ENCODE results near the gene ADAMTSL5. TPM values are rescaled to one million over a fixed set of nuclear protein-coding genes. Genes with fewer than 3 reads are reported as not detected.

Gene ADAMTSL5
- total RNA-seq, 1 experiment from 2014 or later: 9.6 TPM

DNA sequence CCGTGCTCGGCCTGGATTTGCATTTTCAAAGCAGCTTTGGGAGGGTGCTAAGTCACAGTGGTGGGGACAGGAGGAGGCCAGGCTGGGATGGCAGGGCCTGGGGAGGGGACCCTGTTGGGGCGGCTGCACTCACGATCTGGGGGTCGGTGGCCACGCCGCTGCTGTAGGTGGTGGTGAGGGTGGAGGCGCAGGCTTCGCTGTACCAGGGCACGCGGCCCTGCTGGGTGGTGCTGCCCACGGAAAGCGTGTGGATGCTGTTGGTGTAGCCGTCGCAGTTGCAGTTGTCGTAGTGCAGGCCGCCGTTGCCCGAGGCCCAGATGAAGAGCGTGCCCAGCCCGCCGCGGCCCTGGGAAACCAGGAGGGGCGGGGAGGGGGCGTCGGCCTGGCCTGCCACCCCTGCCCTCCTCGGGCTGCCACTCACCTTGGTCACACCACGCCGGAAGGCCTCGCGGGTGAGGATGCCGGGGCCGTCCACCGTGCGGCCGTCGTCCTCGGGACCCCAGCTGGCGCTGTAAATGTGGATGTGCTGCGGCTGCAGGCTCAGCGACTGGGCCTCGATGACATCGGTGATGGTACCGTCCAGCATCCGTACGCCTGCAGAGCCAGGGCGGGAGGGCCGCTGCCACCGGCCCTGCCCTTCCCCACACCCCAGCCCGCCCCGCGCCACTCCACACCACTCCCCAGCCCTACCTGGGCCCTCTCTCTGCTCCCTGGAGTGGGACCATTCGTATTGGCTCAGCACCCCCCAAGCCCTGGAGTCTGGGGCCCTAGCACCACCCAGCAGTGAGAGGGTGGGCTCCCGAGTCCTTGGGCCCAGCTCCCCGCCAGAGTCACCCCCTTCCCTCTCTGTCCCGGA, 25.9 kb downstream of the ADAMTSL5 start:
- Mint-ChIP-seq H3K4me3 (ENCODE audit: low read depth, unreplicated experiment) (no peak overlapping the region), H3K36me3 (ENCODE audit: insufficient read depth, unreplicated experiment) (peaks cover 15% of the 10 kb centered on the region), H3K27ac (ENCODE audit: unreplicated experiment) (no peak overlapping the region), H3K9me3 (ENCODE audit: low read depth, unreplicated experiment) (no peaks in the 10 kb centered on the region), H3K4me1 (ENCODE audit: low read depth, unreplicated experiment) (peaks cover 4% of the 10 kb centered on the region), H3K27me3 (ENCODE audit: unreplicated experiment) (no peaks in the 10 kb centered on the region)
- intact Hi-C loops (cut with micrococcal nuclease; ENCODE audit: unreplicated experiment): no loop called here
- TF ChIP-seq, protein P1, sequence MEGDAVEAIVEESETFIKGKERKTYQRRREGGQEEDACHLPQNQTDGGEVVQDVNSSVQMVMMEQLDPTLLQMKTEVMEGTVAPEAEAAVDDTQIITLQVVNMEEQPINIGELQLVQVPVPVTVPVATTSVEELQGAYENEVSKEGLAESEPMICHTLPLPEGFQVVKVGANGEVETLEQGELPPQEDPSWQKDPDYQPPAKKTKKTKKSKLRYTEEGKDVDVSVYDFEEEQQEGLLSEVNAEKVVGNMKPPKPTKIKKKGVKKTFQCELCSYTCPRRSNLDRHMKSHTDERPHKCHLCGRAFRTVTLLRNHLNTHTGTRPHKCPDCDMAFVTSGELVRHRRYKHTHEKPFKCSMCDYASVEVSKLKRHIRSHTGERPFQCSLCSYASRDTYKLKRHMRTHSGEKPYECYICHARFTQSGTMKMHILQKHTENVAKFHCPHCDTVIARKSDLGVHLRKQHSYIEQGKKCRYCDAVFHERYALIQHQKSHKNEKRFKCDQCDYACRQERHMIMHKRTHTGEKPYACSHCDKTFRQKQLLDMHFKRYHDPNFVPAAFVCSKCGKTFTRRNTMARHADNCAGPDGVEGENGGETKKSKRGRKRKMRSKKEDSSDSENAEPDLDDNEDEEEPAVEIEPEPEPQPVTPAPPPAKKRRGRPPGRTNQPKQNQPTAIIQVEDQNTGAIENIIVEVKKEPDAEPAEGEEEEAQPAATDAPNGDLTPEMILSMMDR (IDR thresholded peaks at IDR 0.05; ENCODE audit: unreplicated experiment): no peak
- no peak for DNase-seq
- no TSS peak for BruUV-seq (replicated peaks)
- CTCF ChIA-PET: interaction anchor here (0.6 kb wide), 1 partner anchor 23 kb away, joined by 3 read pairs; no protein-coding TSS in a partner anchor

DNA sequence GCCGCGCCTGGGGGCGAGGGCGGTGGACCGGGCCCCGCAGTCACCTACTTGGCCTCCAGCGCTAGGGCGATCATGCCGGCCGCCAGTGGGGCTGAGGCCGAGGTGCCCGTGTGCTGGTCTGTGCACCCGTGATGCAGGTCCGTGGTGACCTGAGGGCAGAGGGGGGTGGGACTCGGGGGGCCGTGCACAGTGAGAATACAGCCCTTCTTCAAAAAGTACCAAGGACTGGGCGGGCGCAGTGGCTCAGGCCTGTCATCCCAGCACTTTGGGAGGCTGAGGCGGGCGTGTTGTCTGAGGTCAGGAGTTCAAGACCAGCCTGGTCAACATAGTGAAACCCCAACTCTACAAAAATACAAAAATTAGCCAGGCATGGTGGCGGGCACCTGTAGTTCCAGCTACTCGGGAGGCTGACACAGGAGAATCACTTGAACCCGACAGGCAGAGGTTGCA, 28.8 kb downstream of the ADAMTSL5 start:
- peaks cover 6% of the 10 kb centered on the region for H3K36me3 Mint-ChIP-seq (ENCODE audit: insufficient read depth, unreplicated experiment)
- H3K4me1 Mint-ChIP-seq (ENCODE audit: low read depth, unreplicated experiment): no peaks in the 10 kb centered on the region
- no peak overlapping the region for H3K27ac Mint-ChIP-seq (ENCODE audit: unreplicated experiment)
- no peak overlapping the region for H3K4me3 Mint-ChIP-seq (ENCODE audit: low read depth, unreplicated experiment)
- no peaks in the 10 kb centered on the region for H3K9me3 Mint-ChIP-seq (ENCODE audit: low read depth, unreplicated experiment)
- peaks cover 15% of the 10 kb centered on the region for H3K27me3 Mint-ChIP-seq (ENCODE audit: unreplicated experiment)
- CTCF ChIA-PET: no interaction called here
- BruUV-seq (replicated peaks): no TSS peak
- TF ChIP-seq, protein P1 (IDR thresholded peaks at IDR 0.05; ENCODE audit: unreplicated experiment): no peak
- no peak for DNase-seq
- intact Hi-C loops (cut with micrococcal nuclease; ENCODE audit: unreplicated experiment): no loop called here

DNA sequence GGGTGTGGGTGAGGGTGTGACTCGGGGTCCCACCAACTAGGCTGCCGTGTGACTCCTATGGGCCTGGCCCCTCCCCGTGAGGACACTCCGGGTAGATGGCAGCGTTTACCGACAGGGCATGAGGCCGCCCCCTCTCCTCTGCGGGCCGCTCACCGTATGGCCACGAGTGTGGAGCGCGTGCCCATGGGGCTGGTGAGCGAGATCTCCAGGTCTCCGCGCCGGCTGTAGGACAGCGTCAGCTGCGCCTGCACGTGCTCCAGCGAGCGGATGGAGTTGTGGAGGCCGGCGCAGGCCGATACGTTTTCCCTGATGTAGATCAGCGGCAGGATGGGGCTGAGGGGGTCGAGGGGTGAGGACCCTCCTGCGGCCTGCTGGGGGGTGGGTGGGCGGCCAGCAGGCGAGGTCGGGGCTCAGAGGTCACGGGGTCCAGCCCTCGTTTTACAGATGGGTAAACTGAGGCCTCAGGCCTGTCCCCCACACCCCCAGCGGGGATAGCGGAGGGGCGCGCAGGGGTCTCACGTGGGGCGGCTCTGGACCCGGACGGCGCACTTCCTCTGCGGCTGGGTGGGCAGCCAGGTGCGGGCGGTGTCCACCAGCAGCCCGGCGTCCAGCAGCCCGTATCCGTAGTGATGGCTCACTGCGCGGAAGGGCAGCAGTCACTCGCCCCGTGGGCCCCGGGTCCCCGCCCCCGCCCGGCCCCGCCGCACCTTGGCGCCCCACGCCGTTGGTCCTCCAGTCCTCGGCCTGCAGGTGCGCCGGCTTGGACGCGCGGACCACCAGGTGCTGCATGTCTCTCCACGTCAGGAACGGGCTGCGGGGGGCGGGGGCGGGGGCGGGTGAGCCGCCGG, 29.5 kb downstream of the ADAMTSL5 start:
- Mint-ChIP-seq H3K27me3 (ENCODE audit: unreplicated experiment) (peaks cover 15% of the 10 kb centered on the region), H3K9me3 (ENCODE audit: low read depth, unreplicated experiment) (no peaks in the 10 kb centered on the region), H3K27ac (ENCODE audit: unreplicated experiment) (no peak overlapping the region), H3K36me3 (ENCODE audit: insufficient read depth, unreplicated experiment) (peaks cover 12% of the 10 kb centered on the region), H3K4me1 (ENCODE audit: low read depth, unreplicated experiment) (no peaks in the 10 kb centered on the region), H3K4me3 (ENCODE audit: low read depth, unreplicated experiment) (no peak overlapping the region)
- CTCF ChIA-PET: no interaction called here
- BruUV-seq (replicated peaks): no TSS peak
- DNase-seq: no peak
- TF ChIP-seq, protein P1 (IDR thresholded peaks at IDR 0.05; ENCODE audit: unreplicated experiment): no peak
- intact Hi-C loops (cut with micrococcal nuclease; ENCODE audit: unreplicated experiment): no loop called here

DNA sequence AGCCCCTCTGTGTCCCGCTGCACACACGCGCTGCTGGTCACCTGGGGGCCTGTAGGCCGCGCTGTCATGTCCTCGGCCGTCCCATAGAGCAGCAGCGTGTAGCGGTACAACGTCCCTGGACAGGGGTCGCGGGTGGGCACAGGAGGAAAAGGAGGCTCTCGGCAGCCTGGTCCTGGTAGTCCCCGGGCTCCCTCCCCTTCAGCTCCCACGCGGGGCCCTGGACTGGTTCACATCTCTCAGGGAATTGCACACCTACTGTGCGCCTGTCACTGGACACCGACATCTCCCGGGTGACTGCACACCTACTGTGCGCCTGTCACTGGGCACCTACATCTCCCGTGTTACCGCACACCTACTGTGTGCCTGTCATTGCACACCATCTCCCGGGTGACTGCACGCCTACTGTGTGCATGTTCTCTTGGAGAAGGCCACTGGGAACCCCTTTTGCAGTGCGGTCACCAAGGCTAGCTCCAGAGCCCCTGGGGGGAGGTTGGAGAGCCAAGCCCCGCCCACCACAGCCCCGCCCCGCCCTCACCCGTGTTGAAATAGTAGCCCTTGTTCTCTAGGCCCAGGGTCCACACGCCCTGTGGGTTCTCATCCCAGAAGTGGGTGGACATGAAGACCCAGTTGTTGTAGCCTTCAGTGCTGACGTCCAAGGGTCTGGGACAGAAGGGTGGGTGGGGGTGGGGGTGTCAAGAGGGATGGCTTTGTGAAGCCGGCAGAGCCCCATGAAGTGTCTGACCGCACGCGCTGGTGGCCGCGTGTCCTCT, 30.3 kb downstream of the ADAMTSL5 start:
- peaks cover 20% of the 10 kb centered on the region for H3K36me3 Mint-ChIP-seq (ENCODE audit: insufficient read depth, unreplicated experiment)
- H3K4me1 Mint-ChIP-seq (ENCODE audit: low read depth, unreplicated experiment): no peaks in the 10 kb centered on the region
- no peak for DNase-seq
- no peak overlapping the region for H3K4me3 Mint-ChIP-seq (ENCODE audit: low read depth, unreplicated experiment)
- TF ChIP-seq, protein P1 (IDR thresholded peaks at IDR 0.05; ENCODE audit: unreplicated experiment): no peak
- CTCF ChIA-PET: no interaction called here
- BruUV-seq (replicated peaks): no TSS peak
- intact Hi-C loops (cut with micrococcal nuclease; ENCODE audit: unreplicated experiment): no loop called here
- H3K27ac Mint-ChIP-seq (ENCODE audit: unreplicated experiment): no peak overlapping the region
- peaks cover 15% of the 10 kb centered on the region for H3K27me3 Mint-ChIP-seq (ENCODE audit: unreplicated experiment)
- H3K9me3 Mint-ChIP-seq (ENCODE audit: low read depth, unreplicated experiment): no peaks in the 10 kb centered on the region
